Activated CD4-positive, alpha-beta T cell treated with anti-CD3 and anti-CD28 coated beads for 4 hours (primary cell): ENCODE data around the gene BTBD6.

ENCODE experiments used
- DNase-seq, 2 donors: peaks; one replicate each; pipeline ENCODE4 v3.0.0-alpha.2; 2020

Gene BTBD6

DNA sequence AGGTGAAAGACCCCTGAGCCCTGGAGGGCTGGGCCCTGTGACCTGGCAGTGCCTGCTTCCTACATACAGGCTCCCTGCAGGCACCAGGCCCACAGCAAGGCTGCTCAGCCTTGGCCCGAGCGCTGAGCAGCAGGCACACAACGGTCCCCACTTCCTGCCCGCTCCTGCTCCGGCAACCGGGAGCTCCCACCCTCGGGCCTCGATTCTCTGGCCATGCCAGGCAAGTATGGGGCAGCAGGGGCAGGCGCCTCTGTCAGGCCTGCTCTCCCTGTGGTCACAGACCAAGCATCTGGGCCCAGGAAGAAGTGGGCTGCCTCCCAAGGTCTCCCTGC is 36.6 kb upstream of the BTBD6 start:
- DNase-seq: no peak

DNA sequence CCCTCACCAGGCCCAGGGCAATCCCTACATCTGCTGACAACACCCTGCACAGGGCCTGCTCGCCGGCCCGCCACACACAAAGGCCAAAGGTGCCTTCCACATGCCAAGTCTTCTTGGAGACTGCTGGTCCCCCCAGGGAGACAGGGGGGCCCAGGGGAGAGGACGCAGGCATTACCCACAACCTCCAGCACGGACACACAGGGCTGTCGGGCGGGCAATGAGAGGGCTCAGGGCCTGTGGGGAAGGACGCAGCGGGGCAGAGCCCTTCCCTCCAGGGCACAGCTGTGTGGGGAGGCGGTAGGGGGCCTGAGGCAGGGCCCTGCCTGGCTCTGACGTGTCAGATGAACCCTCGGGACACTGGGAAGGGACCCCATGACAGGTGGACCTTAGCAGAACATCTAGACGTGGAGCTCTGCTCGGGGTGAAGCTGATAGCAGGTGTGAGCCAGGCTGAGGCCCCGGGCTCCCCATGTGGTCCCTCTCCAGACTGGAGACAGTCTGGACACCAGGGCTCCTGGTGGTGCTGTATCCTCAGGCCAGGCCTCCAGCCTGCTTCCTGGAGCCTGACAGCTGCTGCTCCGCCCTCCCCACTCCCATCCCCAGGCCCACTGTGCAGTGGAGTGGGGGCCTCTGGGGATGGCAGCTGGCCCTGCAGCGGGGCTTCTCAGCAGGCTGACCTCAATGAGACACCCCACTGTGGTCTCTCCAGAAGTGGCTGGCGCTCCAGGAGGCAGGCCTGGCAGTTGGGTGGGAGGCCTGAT is 35.6 kb upstream of the BTBD6 start:
- no peak for DNase-seq

- DNase-seq: no peak
Observed at GRCh38 chr14:105213361-105213760, 35.0 kb upstream of the BTBD6 start.

GRCh38 chr14:105214324-105214915 is 33.9 kb upstream of the BTBD6 start:
- DNase-seq: no peak

GRCh38 chr14:105215602-105216001 is 32.7 kb upstream of the BTBD6 start:
- DNase-seq: no peak

GRCh38 chr14:105216490-105217247 is 31.7 kb upstream of the BTBD6 start:
- no peak for DNase-seq

GRCh38 chr14:105217774-105218173 is 30.6 kb upstream of the BTBD6 start:
- no peak for DNase-seq

DNA sequence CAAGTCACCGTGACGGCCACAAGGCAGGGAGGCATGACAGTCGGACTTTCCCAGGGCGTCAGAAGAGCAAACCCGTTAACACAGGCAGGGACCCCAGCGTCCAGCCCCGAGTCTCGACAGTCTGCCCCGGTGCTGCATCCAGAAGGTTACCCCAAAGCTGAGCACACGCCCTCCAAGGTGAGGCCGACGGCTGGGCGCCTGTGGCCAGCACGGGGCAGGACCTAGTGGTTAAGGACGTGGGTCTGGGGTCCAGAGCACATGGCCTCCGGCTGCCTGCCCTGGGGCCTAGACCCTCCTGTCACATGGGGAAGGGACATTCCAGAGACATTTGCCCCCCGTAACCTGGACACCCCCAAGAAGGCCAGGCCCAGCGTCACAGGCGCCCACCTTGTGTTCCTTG is 29.7 kb upstream of the BTBD6 start:
- DNase-seq: no peak

DNA sequence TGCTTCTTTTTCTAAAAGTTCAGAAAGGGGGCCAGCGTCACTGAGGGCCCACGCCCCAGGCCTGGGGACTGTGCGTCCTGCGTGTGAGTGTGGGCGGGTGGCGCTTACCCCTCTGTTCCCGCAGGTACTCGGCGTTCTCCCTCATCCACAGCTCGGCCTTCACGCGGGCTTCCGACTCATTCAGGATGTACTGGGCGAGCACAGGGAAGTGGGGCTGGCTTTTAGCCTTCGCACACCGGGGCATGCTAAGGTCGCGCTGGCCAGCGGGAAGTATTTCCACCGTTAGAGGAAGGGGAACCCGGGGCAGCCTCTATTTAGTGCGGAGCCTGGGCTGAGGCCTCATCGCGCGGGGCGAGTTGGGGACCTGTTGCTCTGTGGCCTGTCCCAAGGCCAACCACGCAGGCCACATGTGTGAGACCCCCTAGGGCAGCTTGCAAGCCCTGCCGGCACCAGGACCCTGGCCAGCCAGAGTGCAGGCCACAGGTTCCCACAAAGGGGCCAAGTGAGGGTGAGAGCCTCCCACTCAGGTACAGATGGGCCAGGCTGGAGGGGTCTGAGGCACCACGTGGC is 29.2 kb upstream of the BTBD6 start:
- no peak for DNase-seq

DNA sequence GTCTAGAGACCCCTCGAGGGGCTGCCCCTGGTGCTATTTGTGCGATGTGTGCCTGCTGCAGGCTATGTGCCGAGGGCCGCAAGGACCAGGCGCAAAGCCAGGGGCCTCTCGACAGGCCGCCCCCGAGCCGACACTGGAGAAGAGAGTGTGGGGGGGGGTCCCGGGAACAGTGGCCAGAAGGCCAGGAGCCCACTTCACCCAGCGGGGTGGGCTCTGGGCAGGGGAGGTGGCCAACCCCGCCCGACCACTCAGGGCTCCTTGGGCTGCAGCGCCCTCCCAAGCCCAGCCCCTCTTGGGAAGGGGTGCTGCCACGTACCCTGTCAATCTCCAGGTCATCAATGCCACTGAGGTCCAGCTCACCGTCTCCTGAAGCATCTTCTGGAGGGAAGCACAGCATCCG is 28.6 kb upstream of the BTBD6 start:
- no peak for DNase-seq

DNA sequence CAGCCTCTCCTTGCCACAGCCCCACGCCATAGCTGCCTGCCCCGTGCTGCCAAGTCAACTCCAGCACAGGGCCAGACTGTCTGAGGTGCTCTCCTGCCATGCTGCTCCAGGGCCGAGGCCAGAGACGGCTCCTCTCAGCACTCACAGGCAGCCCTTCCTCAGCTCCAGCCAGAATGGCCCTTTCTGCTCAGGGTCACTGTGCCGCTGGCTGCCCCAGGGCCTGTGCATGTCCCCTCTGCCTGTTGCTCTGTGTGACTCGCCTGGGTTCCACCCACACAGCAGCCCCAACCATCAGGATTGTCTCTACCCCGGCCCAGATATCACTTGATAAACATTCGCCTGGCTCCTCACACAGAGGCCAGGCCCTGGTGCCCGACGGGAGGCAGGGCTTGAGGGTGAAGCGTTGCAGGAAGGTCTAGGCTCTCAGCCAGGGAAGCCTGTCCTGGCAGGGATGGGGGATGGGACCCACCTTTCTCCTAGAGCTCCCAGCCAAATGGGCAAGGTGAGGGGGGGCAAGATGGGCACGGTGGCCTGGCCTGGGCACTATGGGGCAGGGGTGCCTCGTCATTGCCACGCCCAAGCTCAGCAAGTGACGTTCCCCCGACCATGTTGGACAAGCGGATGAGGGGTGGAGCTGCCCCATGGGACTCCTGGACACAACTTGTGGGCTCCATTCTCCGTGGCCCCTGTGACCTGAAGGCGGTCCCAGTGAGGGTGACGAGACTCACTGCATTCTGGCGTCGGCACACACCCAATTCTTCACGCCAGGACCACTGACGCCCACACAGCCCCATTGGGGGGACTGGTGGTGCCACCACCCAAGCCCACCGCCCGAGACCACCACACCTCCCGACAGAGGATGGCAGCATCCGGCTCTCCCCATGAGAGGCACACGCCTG is 27.4 kb upstream of the BTBD6 start:
- no peak for DNase-seq

GRCh38 chr14:105221598-105222178 is 26.6 kb upstream of the BTBD6 start:
- DNase-seq: no peak

GRCh38 chr14:105223260-105223659 is 25.1 kb upstream of the BTBD6 start:
- DNase-seq: no peak

- no peak for DNase-seq
Observed at GRCh38 chr14:105223770-105224544, 24.4 kb upstream of the BTBD6 start.

DNA sequence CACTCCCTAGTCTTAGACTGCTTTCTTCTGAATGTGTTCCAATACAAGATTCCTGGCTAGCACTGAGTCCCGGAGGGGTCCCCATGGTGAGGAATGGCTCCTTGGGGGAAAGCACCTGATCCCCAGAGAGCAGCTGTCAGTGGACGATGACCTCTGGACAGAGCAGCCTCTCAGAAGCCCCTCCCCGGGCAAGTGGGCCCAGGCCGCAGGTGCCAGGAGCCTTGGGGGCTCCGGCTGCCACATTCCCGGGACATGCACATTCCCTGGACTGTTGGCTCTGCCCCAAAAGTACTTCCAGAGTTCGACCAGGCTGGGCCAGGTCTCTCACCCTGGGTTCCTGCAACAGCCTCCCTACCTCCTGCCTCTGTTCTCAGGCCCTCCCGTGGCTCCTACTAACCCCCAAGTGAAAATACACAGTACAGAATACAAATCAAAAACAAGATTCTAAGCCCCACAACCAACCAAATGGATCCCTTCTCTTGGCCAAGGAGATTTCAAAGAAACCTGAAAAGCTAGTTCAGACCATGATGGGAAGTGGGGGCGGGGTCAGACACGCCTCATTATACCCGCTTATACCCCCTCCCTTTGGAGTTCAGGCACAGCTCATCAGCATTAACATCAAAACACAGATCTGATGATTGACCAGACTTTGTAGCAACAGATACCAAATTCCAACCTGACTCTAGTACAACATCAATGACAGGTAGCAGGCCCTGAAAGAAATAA is 23.3 kb upstream of the BTBD6 start:
- no peak for DNase-seq

GRCh38 chr14:105226198-105226597 is 22.1 kb upstream of the BTBD6 start:
- no peak for DNase-seq

GRCh38 chr14:105227346-105227745 is 21.0 kb upstream of the BTBD6 start:
- no peak for DNase-seq

- no peak for DNase-seq
Observed at GRCh38 chr14:105228562-105228961, 19.8 kb upstream of the BTBD6 start.

DNA sequence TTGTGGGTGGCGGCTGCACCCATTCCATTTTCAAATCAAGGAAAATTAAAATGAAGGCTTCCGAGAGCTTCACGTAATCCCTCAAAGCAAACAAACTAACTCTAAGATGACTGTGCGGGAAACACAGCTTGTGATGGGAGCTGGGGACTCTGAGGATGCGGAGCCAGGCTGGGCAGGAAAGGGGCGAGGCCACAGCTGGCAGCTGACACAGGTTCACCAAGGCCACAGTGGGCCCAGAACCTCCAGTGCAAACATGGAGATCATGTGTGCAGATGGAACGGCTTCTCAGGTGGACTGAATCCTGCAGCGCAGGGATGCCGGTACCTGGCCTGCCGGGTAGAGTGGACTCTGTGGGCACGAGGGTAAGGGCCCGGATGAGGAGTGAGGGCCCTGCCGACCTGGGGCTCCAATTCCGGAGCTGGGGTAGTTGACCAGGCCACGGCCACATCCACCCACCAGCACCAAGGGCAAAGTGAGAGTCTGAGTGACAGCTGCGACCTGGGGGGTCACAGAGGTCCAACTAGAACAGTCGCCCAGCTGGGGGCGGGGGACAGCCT is 19.2 kb upstream of the BTBD6 start:
- DNase-seq: no peak

DNA sequence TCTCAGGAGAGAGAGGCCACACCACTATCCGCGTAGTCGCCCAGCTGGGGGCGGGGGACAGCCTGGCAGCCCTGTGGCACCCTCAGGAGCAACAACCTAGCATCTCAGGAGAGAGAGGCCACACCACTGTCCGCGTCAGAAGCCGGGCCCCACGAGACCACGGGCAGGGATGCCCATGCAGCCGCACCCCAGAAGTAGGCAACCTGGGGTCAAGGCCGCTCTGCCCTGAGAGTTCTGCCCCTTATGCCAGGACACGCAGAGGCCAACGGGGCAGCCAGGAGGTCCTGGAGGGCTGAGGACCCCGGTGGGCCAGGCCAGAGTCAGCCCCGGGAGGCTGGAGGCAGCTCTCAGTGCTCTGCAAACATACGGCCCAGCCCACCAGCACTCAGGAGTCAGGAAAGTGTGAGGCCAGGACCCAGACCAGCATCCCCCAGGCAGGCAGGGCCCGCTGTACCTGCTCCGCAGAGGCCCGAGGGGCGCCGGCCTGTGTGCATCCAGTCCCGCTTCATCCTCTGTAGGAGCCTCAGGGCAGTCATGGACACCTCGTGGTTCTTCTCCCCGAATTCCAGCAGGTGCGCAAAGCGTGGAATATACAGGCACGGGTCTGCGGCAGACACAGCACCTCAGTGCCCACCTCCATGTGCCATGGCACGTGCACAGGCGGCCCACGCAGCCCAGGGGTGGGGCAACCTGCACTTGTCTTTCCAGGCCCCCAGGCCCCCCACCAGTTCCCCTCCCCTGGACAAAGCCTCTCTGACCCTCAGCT is 7.3 kb upstream of the BTBD6 start:
- DNase-seq: no peak
